ENCODE measurements around the gene CLEC3B.
"Not testable (repeated sequence)": the region's sequence is repeated elsewhere in the genome, so short reads cannot be mapped to it uniquely, and the experiment has no call there.

The CLEC3B gene

GRCh38 chr3:45049807-45050206, 23.7 kb downstream of the CLEC3B start:
- no peak overlapping the region for H3K4me3 ChIP-seq (ENCODE audit: low read depth, low read length)
- DNase-seq (ENCODE audit: low read depth, low spot score): no peak
- in situ Hi-C loops (cut with HindIII; ENCODE audit: low sequenced_read_pairs): loop anchor here (25.0 kb wide), 1 partner anchor 462 kb away; no protein-coding TSS in a partner anchor
- TF ChIP-seq CTCF (IDR thresholded peaks at IDR 0.05; ENCODE audit: low read depth, low read length): no peak

DNA sequence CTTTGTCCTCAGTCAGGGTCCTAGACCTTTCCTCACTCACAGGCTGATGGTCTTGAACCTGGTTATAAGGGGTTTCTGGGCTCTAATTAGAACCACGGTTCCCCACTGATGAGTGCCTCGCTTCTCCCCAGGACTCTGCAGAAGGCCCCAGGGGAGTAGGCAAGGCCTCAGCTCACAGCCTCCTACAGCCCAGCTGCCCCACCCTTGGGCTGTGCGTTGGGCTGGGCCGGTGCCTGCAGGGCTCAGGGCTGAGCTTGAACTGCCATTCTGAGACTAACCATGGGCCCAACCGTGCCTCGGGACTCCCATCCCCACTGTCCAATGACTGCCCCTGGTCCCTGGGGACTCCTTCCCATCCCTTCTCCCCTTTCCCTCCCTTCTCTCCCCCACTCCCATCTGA, 25.6 kb downstream of the CLEC3B start:
- H3K4me3 ChIP-seq (ENCODE audit: low read depth, low read length): no peak overlapping the region
- in situ Hi-C loops (cut with HindIII; ENCODE audit: low sequenced_read_pairs): no loop called here
- no peak for DNase-seq (ENCODE audit: low read depth, low spot score)
- TF ChIP-seq CTCF (IDR thresholded peaks at IDR 0.05; ENCODE audit: low read depth, low read length): no peak

- in situ Hi-C loops (cut with HindIII; ENCODE audit: low sequenced_read_pairs); H3K4me3 ChIP-seq (ENCODE audit: low read depth, low read length); DNase-seq (ENCODE audit: low read depth, low spot score): not testable (repeated sequence)
Measured at GRCh38 chr3:45053805-45054195, 27.7 kb downstream of the CLEC3B start.

- H3K4me3 ChIP-seq (ENCODE audit: low read depth, low read length): no peak overlapping the region
- in situ Hi-C loops (cut with HindIII; ENCODE audit: low sequenced_read_pairs): no loop called here
- peak; percentile 78 for DNase-seq (ENCODE audit: low read depth, low spot score)
- TF ChIP-seq CTCF (IDR thresholded peaks at IDR 0.05; ENCODE audit: low read depth, low read length): no peak
Measured at GRCh38 chr3:45054196-45054857, 28.2 kb downstream of the CLEC3B start.

GRCh38 chr3:45055032-45055410, 28.9 kb downstream of the CLEC3B start:
- H3K4me3 ChIP-seq (ENCODE audit: low read depth, low read length): no peak overlapping the region
- DNase-seq (ENCODE audit: low read depth, low spot score): peak; percentile 79
- in situ Hi-C loops (cut with HindIII; ENCODE audit: low sequenced_read_pairs): no loop called here
- TF ChIP-seq CTCF (IDR thresholded peaks at IDR 0.05; ENCODE audit: low read depth, low read length): no peak

GRCh38 chr3:45055411-45056143, 29.5 kb downstream of the CLEC3B start:
- TF ChIP-seq CTCF (IDR thresholded peaks at IDR 0.05; ENCODE audit: low read depth, low read length): no peak
- peak; percentile 78 for DNase-seq (ENCODE audit: low read depth, low spot score)
- in situ Hi-C loops (cut with HindIII; ENCODE audit: low sequenced_read_pairs): no loop called here
- no peak overlapping the region for H3K4me3 ChIP-seq (ENCODE audit: low read depth, low read length)

DNA sequence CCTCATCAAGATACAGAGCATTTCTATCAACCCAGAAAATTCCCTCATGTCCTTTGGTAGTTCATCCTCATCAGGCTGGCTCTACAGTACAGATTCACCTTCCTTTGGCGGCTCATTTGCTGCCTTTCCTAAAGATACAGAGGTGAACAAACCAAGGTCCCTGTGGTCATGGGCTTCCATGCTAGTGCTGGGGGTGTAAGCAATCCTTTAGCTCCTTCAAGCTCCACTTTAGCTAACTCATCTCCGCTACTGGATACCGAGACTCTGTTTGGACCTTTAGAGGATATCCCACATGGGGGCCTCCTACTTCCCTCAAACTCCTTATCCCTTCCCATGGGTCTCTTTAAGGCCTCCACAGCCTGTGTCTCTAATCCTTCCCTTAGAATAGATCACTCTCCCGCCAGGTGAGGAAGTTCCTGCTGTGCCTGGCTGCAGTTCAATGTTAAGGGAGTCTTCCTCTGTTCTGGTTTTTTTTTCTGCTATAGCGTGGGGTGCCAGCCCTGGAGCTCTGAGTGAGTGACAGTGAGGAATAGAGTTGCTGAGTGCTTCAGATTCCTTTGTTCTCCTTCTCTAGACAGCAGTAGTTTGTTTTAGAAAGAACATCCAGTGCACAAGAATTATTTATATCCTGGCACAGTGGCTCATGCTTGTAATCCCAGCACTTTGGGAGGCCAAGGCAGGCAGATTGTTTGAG, 30.7 kb downstream of the CLEC3B start:
- in situ Hi-C loops (cut with HindIII; ENCODE audit: low sequenced_read_pairs): no loop called here
- TF ChIP-seq CTCF (IDR thresholded peaks at IDR 0.05; ENCODE audit: low read depth, low read length): no peak
- DNase-seq (ENCODE audit: low read depth, low spot score): no peak

More for the DNA sequence above, 30.7 kb downstream of the CLEC3B start:
- H3K4me3 ChIP-seq (ENCODE audit: low read depth, low read length): no peak overlapping the region

Measured in astrocyte of the spinal cord (primary cell).